ENCODE data around the gene KLK3.
"Not testable (repeated sequence)": the region's sequence is repeated elsewhere in the genome, so short reads cannot be mapped to it uniquely, and the experiment has no call there.

The KLK3 gene

GRCh38 chr19:50854636-50855410 lies at the start of gene KLK3:
KLK3 (plus strand) TSS chr19:50854915; CDS start chr19:50854956, 41 bp downstream.
- H2AFZ ChIP-seq (ENCODE audit: low read length), result no peak within 1 kb of the TSS
- TF ChIP-seq EZH2 (IDR thresholded peaks at IDR 0.05; ENCODE audit: borderline replicate concordance, low read length), result no peak
- TF ChIP-seq CTCF (IDR thresholded peaks at IDR 0.05; ENCODE audit: low read length), result no peak
- no peak within 1 kb of the TSS for H3K4me3 ChIP-seq (ENCODE audit: low read depth, low read length, poor library complexity, severe bottlenecking)
- no peak within 1 kb of the TSS for H3K27ac ChIP-seq (ENCODE audit: low read depth, low read length, poor library complexity, severe bottlenecking)
- no peaks in the 10 kb centered on the region for H3K9me3 ChIP-seq (ENCODE audit: low read length)
- H3K27me3 ChIP-seq (ENCODE audit: insufficient read depth, low read length), result peaks cover 3% of the 10 kb centered on the region; the same call in 1 of the 2 replicates
- no peaks in the 10 kb centered on the region for H4K20me1 ChIP-seq (ENCODE audit: insufficient read depth, low read length)
- no peaks in the 10 kb centered on the region for H3K4me1 ChIP-seq (ENCODE audit: insufficient read depth, low read length, severe bottlenecking)
- no peaks in the 10 kb centered on the region for H3K9me2 ChIP-seq (ENCODE audit: low read depth, low read length)
- no peaks in the 10 kb centered on the region for H3K36me3 ChIP-seq (ENCODE audit: insufficient read depth, low read length)
- no peaks in the 10 kb centered on the region for H3K79me2 ChIP-seq (ENCODE audit: insufficient read depth, low read length)
- no peak within 1 kb of the TSS for H3K4me2 ChIP-seq (ENCODE audit: low read length)
- no peaks in the 10 kb centered on the region for H3F3A ChIP-seq (ENCODE audit: insufficient read depth, low read length)
- H3K9ac ChIP-seq (ENCODE audit: low read length), result no peak within 1 kb of the TSS

- peaks cover 1% of the 10 kb centered on the region; the same call in 1 of the 2 replicates for H3K36me3 ChIP-seq (ENCODE audit: insufficient read depth, low read length)
- TF ChIP-seq CTCF (IDR thresholded peaks at IDR 0.05; ENCODE audit: low read length), result no peak
- TF ChIP-seq EZH2 (IDR thresholded peaks at IDR 0.05; ENCODE audit: borderline replicate concordance, low read length), result no peak
- H3K27ac ChIP-seq (ENCODE audit: low read depth, low read length, poor library complexity, severe bottlenecking), result no peak overlapping the region
- H3K27me3 ChIP-seq (ENCODE audit: insufficient read depth, low read length), result no peaks in the 10 kb centered on the region
- H3K79me2 ChIP-seq (ENCODE audit: insufficient read depth, low read length), result peaks cover 5% of the 10 kb centered on the region
- H3K4me1 ChIP-seq (ENCODE audit: insufficient read depth, low read length, severe bottlenecking), result peaks cover 6% of the 10 kb centered on the region
- H3K9ac ChIP-seq (ENCODE audit: low read length), result no peak overlapping the region
- H3F3A ChIP-seq (ENCODE audit: insufficient read depth, low read length), result no peaks in the 10 kb centered on the region
- no peak overlapping the region for H2AFZ ChIP-seq (ENCODE audit: low read length)
- H3K9me2 ChIP-seq (ENCODE audit: low read depth, low read length), result no peaks in the 10 kb centered on the region
- H3K9me3 ChIP-seq (ENCODE audit: low read length), result no peaks in the 10 kb centered on the region
- H4K20me1 ChIP-seq (ENCODE audit: insufficient read depth, low read length), result no peaks in the 10 kb centered on the region
- H3K4me3 ChIP-seq (ENCODE audit: low read depth, low read length, poor library complexity, severe bottlenecking), result no peak overlapping the region
- no peak overlapping the region for H3K4me2 ChIP-seq (ENCODE audit: low read length)
Observed at GRCh38 chr19:50808856-50809255, 45.9 kb upstream of the KLK3 start.

GRCh38 chr19:50811622-50812238 lies 43.0 kb upstream of the KLK3 start:
- not testable (repeated sequence) for H3K9me2 ChIP-seq (ENCODE audit: low read depth, low read length); H3K9me3 ChIP-seq (ENCODE audit: low read length); H3K4me1 ChIP-seq (ENCODE audit: insufficient read depth, low read length, severe bottlenecking); H3K4me3 ChIP-seq (ENCODE audit: low read depth, low read length, poor library complexity, severe bottlenecking); H3K36me3 ChIP-seq (ENCODE audit: insufficient read depth, low read length); H3K27ac ChIP-seq (ENCODE audit: low read depth, low read length, poor library complexity, severe bottlenecking); H3K9ac ChIP-seq (ENCODE audit: low read length); H3K79me2 ChIP-seq (ENCODE audit: insufficient read depth, low read length); H3K4me2 ChIP-seq (ENCODE audit: low read length); H3K27me3 ChIP-seq (ENCODE audit: insufficient read depth, low read length); H4K20me1 ChIP-seq (ENCODE audit: insufficient read depth, low read length); H3F3A ChIP-seq (ENCODE audit: insufficient read depth, low read length); H2AFZ ChIP-seq (ENCODE audit: low read length)
